ENCODE measurements around the gene CIC.

CIC gene

GRCh38 chr19:42290136-42290522, 21.1 kb downstream of the CIC start:
- DNase-seq, result no peak

DNA sequence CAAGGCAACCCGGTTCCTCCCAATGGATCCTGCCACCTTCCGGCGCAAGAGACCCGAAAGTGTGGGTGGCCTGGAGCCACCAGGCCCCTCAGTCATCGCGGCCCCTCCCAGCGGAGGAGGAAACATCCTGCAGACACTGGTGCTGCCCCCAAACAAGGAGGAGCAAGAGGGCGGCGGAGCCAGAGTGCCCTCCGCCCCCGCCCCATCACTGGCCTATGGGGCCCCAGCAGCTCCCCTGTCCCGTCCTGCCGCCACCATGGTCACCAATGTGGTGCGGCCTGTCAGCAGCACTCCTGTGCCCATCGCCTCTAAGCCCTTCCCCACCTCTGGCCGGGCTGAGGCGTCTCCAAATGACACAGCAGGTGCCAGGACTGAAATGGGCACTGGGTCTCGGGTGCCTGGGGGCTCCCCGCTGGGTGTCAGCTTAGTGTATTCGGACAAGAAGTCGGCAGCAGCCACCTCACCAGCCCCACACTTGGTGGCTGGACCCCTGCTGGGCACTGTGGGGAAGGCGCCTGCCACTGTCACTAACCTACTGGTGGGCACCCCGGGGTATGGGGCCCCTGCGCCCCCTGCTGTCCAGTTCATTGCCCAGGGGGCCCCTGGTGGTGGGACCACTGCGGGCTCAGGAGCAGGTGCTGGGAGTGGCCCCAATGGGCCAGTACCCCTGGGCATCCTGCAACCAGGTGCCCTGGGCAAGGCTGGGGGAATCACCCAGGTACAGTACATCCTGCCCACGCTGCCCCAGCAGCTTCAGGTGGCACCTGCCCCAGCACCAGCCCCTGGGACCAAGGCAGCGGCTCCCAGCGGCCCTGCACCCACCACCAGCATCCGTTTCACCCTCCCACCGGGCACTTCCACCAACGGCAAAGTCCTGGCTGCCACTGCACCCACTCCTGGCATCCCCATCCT, 21.7 kb downstream of the CIC start:
- peak; percentile 48 for DNase-seq

DNA sequence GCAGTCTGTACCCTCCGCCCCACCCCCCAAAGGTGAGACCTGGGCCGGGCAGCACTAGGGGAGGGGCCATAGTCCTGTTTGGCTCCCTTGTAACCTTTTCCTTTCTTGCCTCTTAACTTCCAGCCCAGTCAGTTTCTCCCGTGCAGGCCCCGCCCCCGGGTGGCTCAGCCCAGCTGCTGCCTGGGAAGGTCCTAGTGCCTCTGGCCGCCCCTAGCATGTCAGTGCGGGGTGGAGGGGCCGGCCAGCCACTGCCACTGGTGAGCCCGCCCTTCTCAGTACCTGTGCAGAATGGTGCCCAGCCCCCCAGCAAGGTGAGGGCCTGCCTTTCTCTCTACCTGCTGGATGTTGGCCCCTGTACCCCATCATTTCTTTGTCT, 22.4 kb downstream of the CIC start:
- DNase-seq, result no peak

- DNase-seq, result no peak
Measured at GRCh38 chr19:42292042-42292960, 23.2 kb downstream of the CIC start.

DNA sequence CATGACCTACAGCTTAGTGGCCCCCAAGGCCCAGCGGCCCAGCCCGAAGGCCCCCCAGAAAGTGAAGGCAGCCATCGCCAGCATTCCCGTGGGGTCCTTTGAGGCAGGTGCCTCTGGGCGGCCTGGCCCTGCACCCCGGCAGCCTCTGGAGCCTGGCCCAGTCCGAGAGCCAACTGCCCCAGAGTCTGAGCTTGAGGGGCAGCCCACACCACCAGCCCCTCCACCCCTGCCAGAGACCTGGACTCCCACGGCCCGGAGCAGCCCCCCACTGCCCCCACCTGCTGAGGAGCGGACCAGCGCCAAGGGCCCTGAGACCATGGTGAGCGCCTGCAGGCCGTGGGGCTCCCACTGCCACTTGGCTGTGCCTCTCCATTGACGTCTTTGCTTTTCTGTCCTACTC, 23.9 kb downstream of the CIC start:
- DNase-seq, result no peak

DNA sequence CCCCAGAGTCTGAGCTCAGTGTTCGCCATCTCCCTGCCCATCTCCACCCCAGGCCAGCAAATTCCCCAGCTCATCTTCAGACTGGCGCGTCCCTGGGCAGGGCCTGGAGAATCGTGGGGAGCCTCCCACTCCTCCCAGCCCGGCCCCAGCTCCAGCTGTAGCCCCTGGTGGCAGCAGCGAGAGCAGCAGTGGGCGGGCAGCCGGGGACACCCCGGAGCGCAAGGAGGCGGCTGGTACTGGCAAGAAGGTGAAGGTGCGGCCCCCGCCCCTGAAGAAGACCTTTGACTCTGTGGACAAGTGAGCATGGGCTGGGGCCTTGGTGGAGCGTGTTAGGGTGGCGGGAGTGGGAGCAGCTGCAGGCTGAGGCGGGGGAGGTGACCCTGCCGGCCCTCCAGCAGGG, 24.5 kb downstream of the CIC start:
- DNase-seq, result no peak

GRCh38 chr19:42293948-42294347, 24.9 kb downstream of the CIC start:
- no peak for DNase-seq

GRCh38 chr19:42294471-42295137, 25.6 kb downstream of the CIC start:
- DNase-seq, result no peak

- DNase-seq, result no peak
Measured at GRCh38 chr19:42295342-42295741, 26.3 kb downstream of the CIC start.

GRCh38 chr19:42295831-42296525, 26.9 kb downstream of the CIC start:
- DNase-seq, result peak; percentile 86

DNA sequence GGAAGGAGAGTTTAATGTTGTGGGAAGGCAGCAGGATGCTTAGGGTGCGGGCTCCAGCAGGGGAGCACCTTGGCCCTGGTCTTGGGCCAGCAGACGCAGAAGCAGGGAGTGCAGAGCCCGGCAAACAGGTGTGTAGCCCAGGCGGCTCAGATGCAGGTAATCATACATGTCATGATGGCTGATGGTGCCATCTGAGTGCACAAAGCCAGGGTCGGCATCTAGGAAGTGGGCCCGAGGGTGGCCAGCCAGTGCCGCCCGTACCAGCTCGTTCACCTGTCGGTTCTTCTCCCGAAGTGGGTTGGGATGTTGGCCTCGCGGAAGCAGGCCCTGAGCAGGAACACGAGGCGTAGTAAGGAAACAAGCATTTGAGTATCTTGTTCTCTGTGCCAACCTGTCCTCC, 28.0 kb downstream of the CIC start:
- DNase-seq, result no peak

- no peak for DNase-seq
Measured at GRCh38 chr19:42301646-42302203, 32.7 kb downstream of the CIC start, which contains the start of gene PRR19. Gene PRR19 (plus strand): TSS chr19:42302132. CDS start chr19:42309585, 7,453 bp downstream.

- DNase-seq, result no peak
Measured at GRCh38 chr19:42303101-42303464, 34.0 kb downstream of the CIC start.

DNA sequence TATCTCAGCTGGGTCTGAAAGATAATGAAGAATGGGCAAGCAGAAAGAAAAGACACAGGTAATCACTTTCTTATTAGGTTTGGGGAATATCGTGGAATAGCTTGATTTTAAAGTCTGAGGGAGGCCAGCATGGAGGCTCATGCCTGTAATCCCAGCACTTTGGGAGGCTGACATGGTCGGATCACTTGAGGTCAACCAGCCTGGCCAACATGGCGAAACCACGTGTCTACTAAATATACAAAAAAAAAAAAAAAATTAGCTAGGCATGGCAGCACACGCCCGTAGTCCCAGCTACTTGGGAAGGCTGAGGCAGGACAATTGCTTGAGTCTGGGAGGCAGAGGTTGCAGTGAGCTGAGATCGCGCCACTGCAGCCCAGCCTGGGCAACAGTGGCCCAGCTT, 34.8 kb downstream of the CIC start:
- DNase-seq, result no peak

DNA sequence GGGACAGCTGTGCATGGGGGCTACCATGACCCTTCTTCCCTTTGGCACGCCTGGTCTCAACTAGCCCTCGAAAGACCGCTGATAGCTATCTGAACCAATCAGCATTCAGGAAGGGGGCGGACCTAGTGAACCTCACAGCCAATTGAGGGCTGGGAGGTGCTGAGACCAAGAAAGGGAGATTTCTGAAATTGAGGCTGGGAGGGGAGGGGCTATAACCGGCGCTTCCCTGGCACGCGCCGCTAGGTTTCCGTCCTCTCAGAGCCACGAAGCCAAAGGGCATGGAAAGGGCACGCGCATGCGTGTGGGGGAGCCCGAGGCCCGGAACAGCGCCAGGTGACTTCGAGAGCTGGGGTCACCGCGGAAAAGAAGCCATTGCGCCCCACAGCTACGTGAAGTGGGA, 37.6 kb downstream of the CIC start:
- DNase-seq, result no peak

- no peak for DNase-seq
Measured at GRCh38 chr19:42309686-42310085, 40.6 kb downstream of the CIC start.

DNA sequence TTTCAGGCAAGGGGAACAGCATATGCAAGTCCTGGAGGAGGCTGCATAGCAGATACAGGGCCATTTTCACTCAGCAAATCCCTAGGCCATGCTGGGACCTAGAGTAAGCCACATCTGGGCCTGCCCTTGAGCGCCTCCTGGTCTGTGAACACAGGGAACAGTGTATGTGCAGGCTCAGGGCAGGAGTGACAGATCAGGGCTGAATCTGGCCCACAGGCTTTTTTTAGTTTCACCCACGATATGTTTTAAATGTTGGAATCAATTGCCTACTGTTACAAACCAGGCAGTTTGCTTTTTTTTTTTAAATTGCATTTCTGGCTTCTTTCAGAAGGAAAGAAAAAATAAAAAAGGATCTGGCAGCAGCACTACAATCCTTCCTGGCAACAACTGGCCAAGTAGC, 42.6 kb downstream of the CIC start:
- DNase-seq, result no peak

GRCh38 chr19:42312370-42312769, 43.3 kb downstream of the CIC start:
- DNase-seq, result no peak

DNA sequence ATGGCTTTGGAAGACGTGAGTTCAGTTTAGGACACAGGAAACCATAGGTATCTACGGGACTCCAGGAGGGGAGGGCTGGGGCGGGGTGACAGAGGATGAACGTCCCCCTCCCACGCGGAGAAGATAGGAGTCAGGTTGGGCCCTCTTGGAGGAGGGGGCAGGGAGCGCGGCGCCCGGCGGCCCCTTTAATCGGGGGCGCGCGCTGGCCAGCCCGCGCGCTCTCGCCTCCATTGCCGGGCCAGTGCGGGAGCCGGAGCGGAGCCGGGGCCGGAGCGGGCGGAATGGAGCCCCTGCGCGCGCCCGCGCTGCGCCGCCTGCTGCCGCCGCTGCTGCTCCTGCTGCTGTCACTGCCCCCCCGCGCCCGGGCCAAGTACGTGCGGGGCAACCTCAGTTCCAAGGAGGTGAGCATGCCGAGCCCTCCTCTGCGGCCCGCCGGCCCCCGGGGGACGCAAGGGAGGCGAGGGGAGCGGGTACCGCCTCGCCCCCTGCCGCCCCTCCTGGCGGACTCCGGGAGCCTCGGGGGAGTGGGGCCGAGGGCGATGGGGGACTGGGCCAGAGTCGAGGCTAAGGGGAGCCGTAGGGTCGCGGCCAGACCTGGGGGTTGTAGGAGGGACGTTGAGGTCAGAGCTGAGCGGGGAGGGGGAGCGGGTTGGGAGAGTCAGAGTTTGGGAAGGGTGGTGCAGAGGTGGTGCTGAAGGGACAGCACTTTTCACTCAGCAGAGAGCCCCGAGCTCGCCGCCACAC, 44.2 kb downstream of the CIC start, which contains the start of gene TMEM145:
Gene TMEM145 (plus strand): TSS at position 214 of the 744 bp plus-strand sequence. CDS start 68 bp downstream, at position 282.
- DNase-seq, result peak; percentile 50

DNA sequence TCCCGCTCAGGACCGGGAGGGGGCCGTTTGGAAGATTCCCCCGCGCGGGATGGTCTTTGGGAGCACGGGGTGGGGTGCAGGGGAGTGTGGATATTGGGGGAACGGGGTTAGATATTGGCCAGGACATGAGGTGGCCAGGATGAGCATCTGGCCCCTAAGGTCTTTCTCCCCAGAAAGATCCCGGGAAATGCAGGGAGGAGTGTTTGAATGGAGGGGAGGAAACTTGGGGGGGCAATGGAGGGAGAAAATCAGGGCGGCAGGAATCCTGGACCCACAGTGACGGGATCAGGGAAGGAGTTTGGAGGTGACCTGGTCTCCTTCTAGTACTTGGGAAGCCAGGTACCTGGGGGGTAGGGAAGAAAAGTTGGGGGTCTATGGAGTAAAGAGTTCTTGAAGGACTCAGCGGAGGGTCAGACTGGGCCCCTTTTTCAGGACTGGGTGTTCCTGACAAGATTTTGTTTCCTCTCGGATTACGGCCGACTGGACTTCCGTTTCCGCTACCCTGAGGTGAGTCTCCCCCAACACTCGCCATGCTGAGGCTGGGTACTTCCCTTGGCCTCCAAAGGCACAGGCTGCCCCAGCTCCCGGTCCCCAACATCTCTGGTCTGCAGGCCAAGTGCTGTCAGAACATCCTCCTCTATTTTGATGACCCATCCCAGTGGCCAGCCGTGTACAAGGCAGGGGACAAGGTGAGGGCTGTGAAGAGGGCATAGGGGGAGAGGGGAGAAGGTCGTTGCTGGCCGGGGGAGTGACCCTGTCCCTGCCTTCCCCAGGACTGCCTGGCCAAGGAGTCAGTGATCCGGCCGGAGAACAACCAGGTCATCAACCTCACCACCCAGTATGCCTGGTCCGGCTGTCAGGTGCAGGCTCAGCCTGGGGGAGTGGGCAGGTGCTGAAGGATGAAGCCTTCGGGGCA, 45.0 kb downstream of the CIC start:
- DNase-seq, result no peak
